ENCODE data around the gene KRT37. TPM values are rescaled to one million over a fixed set of nuclear protein-coding genes. Genes with fewer than 3 reads are reported as not detected.

Gene KRT37
- total RNA-seq, 5 donors from 2014 or later (not counting 1 experiment from before 2014, with no cell fraction given): not detected

DNA sequence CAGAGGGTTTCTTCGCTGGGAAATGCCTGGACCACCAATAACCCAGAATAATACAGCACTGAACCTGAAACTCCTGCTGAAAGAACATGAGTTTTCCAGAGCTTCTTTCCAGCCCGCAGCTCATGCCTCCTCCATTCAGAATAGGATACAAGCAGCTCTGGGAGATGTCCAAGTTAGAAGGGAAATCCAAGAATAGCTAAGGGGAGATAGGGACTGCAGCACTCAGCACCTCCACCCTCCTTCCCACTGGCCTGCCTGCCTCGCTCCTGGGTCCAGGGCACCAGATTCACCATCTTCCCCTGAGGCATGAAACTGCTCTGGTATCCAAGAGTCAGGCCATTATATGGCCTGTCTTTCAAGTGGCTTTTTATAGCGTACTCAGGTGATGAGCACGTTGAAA is 31.1 kb downstream of the KRT37 start:
- Mint-ChIP-seq H3K4me3 (no peak overlapping the region), H3K27me3 (peaks cover 5 to 11% of the 10 kb centered on the region in 2 donors), H3K27ac (no peak overlapping the region), H3K36me3 (no peaks in the 10 kb centered on the region), H3K4me1 (peaks cover 0 to 3% (median 1%) of the 10 kb centered on the region in 3 donors), H3K9me3 (no peaks in the 10 kb centered on the region)
- Histone ChIP-seq H3K4me1 (ENCODE audit: control insufficient read depth in 1 of 2, extremely low read depth in 1 of 2, insufficient read depth in 2 of 2, low read length in 2 of 2) (no peaks in the 10 kb centered on the region), H3K4me3 (ENCODE audit: control insufficient read depth in 1 of 2, extremely low read depth in 1 of 2, low read length in 1 of 2) (no peak overlapping the region), H3K27me3 (replicated peaks in 1 of 2; ENCODE audit: control insufficient read depth in 2 of 2, extremely low read depth in 1 of 2, insufficient read depth in 2 of 2, low read length in 1 of 2) (no peaks in the 10 kb centered on the region), H3K9me3 (no peaks in the 10 kb centered on the region), H3K27ac (ENCODE audit: low read length) (no peak overlapping the region), H3K36me3 (ENCODE audit: control insufficient read depth in 2 of 2, extremely low read depth in 1 of 2, insufficient read depth in 1 of 2, low read length in 1 of 2) (no peaks in the 10 kb centered on the region)
- ATAC-seq (replicated peaks in 1 of 4) (no peak), DNase-seq (no peak)
- ChIA-PET CTCF (no interaction called here), POLR2A (no interaction called here)
- 71% methylated on average over 3 of the region's 5 CpGs for WGBS (ENCODE audit: insufficient coverage)

- ATAC-seq (replicated peaks in 1 of 4): no peak
- Histone ChIP-seq H3K27me3 (replicated peaks in 1 of 2; ENCODE audit: control insufficient read depth in 2 of 2, extremely low read depth in 1 of 2, insufficient read depth in 2 of 2, low read length in 1 of 2) (no peaks in the 10 kb centered on the region), H3K4me1 (ENCODE audit: control insufficient read depth in 1 of 2, extremely low read depth in 1 of 2, insufficient read depth in 2 of 2, low read length in 2 of 2) (no peaks in the 10 kb centered on the region), H3K4me3 (ENCODE audit: control insufficient read depth in 1 of 2, extremely low read depth in 1 of 2, low read length in 1 of 2) (no peak overlapping the region), H3K9me3 (no peaks in the 10 kb centered on the region), H3K27ac (ENCODE audit: low read length) (no peak overlapping the region), H3K36me3 (ENCODE audit: control insufficient read depth in 2 of 2, extremely low read depth in 1 of 2, insufficient read depth in 1 of 2, low read length in 1 of 2) (no peaks in the 10 kb centered on the region)
- ChIA-PET POLR2A (no interaction called here), CTCF (no interaction called here)
- peaks cover 0 to 3% (median 1%) of the 10 kb centered on the region in 3 donors for H3K4me1 Mint-ChIP-seq
- no peak for DNase-seq
- no CpG with 5 or more reads among the region's 1 CpG for WGBS (ENCODE audit: insufficient coverage)
- peaks cover 5 to 9% of the 10 kb centered on the region in 2 donors for H3K27me3 Mint-ChIP-seq
- H3K4me3 Mint-ChIP-seq: no peak overlapping the region
- no peak overlapping the region for H3K27ac Mint-ChIP-seq
- H3K9me3 Mint-ChIP-seq: peaks cover 0 to 5% (median 2%) of the 10 kb centered on the region in 3 donors
- no peaks in the 10 kb centered on the region for H3K36me3 Mint-ChIP-seq
Observed at GRCh38 chr17:41392278-41392677, 32.1 kb downstream of the KRT37 start.

DNA sequence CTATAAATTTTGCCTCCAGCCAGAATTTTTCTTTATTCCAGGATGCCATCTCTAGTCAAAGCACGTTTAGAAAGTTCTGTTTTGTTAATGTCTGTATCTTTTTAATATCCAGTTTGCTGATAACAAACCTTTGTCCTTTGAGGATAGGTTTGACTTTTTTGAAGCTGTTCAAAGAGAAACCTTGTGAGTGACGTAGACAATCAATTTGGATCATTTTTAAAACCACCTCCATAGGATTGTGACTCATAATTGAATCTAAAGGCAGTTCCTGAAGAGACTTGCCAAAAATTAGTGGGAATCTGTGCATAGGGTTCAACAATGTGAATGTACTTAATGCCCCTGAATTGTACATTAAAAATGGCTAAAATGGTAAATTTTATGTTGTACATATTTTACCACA is 32.9 kb downstream of the KRT37 start:
- no CpG with 5 or more reads among the region's 2 CpGs for WGBS (ENCODE audit: insufficient coverage)
- no peak overlapping the region for H3K4me3 Mint-ChIP-seq
- no peak for ATAC-seq (replicated peaks in 1 of 4)
- no peak for DNase-seq
- H3K4me1 Mint-ChIP-seq: peaks cover 0 to 3% (median 1%) of the 10 kb centered on the region in 3 donors
- H3K27ac ChIP-seq (ENCODE audit: low read length): no peak overlapping the region
- no peaks in the 10 kb centered on the region for H3K36me3 ChIP-seq (ENCODE audit: control insufficient read depth in 2 of 2, extremely low read depth in 1 of 2, insufficient read depth in 1 of 2, low read length in 1 of 2)
- H3K9me3 Mint-ChIP-seq: peaks cover 2 to 9% (median 5%) of the 10 kb centered on the region in 3 donors
- POLR2A ChIA-PET: no interaction called here
- no peak overlapping the region for H3K4me3 ChIP-seq (ENCODE audit: control insufficient read depth in 1 of 2, extremely low read depth in 1 of 2, low read length in 1 of 2)
- H3K27me3 Mint-ChIP-seq: peaks cover 5 to 9% of the 10 kb centered on the region in 2 donors
- CTCF ChIA-PET: no interaction called here
- no peaks in the 10 kb centered on the region for H3K27me3 ChIP-seq (replicated peaks in 1 of 2; ENCODE audit: control insufficient read depth in 2 of 2, extremely low read depth in 1 of 2, insufficient read depth in 2 of 2, low read length in 1 of 2)
- no peaks in the 10 kb centered on the region for H3K4me1 ChIP-seq (ENCODE audit: control insufficient read depth in 1 of 2, extremely low read depth in 1 of 2, insufficient read depth in 2 of 2, low read length in 2 of 2)
- peaks cover 3% of the 10 kb centered on the region for H3K36me3 Mint-ChIP-seq
- H3K27ac Mint-ChIP-seq: no peak overlapping the region
- H3K9me3 ChIP-seq: no peaks in the 10 kb centered on the region

DNA sequence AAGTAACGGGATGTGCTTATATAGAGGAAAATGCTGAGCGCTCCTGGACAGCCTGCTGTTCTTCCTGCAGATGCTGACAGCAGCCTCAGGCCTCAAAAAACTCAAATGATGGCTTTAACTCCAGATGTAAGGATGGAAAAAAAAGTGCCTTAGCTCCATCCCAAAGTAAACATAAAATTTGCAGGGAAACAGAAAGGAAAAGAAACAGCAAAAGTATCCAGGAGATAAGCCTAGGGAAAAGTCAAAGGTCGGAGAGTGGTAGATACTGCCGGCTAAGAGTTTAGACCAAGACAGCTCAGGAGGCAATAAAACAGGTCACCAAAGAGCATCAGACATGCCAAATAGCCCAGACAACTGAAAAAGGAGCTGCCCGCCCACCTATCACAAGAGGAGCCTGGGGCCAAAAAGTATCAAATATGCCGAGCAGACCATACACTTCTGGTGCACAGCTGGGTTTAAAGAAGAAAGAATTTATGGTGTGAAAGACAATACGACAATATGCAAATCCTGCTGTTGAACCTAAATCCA is 33.9 kb downstream of the KRT37 start:
- Histone ChIP-seq H3K4me1 (ENCODE audit: control insufficient read depth in 1 of 2, extremely low read depth in 1 of 2, insufficient read depth in 2 of 2, low read length in 2 of 2) (no peaks in the 10 kb centered on the region), H3K9me3 (no peaks in the 10 kb centered on the region), H3K27ac (ENCODE audit: low read length) (no peak overlapping the region), H3K4me3 (ENCODE audit: control insufficient read depth in 1 of 2, extremely low read depth in 1 of 2, low read length in 1 of 2) (no peak overlapping the region), H3K27me3 (replicated peaks in 1 of 2; ENCODE audit: control insufficient read depth in 2 of 2, extremely low read depth in 1 of 2, insufficient read depth in 2 of 2, low read length in 1 of 2) (no peaks in the 10 kb centered on the region), H3K36me3 (ENCODE audit: control insufficient read depth in 2 of 2, extremely low read depth in 1 of 2, insufficient read depth in 1 of 2, low read length in 1 of 2) (no peaks in the 10 kb centered on the region)
- ChIA-PET POLR2A (no interaction called here), CTCF (no interaction called here)
- 90% methylated on average over 2 of the region's 7 CpGs for WGBS (ENCODE audit: insufficient coverage)
- Mint-ChIP-seq H3K27me3 (peaks cover 5 to 9% of the 10 kb centered on the region in 2 donors), H3K4me1 (no peaks in the 10 kb centered on the region), H3K36me3 (peaks cover 4% of the 10 kb centered on the region), H3K9me3 (peaks cover 4 to 14% (median 8%) of the 10 kb centered on the region in 3 donors), H3K4me3 (no peak overlapping the region), H3K27ac (no peak overlapping the region)
- no peak for DNase-seq
- no peak for ATAC-seq (replicated peaks in 1 of 4)

DNA sequence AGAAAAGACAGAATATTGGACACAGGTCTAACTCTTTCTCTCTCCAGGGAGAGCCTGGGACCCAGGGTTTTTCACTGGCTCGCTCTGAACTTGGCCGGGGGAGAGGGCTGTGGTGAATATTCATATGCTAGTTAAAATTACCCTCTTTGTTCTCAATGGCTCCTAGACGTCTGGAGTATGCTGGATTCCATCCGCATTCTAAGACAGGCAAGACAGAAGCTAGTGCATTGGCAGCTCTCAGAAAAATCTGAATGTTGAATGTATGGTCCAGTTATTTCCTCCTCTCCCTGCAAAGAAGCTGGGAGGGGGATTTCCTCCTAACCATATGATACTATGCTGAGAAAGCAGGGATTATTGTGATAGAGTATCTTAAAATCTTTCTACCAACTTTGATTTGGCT is 36.7 kb downstream of the KRT37 start:
- H3K27me3 ChIP-seq (replicated peaks in 1 of 2; ENCODE audit: control insufficient read depth in 2 of 2, extremely low read depth in 1 of 2, insufficient read depth in 2 of 2, low read length in 1 of 2): no peaks in the 10 kb centered on the region
- H3K27ac ChIP-seq (ENCODE audit: low read length): no peak overlapping the region
- POLR2A ChIA-PET: interaction anchor here in 1 of 2 donors (0.7 kb wide), 1 partner anchor 1258 kb away, joined by 4 read pairs; no protein-coding TSS in a partner anchor
- ATAC-seq (replicated peaks in 1 of 4) (no peak), DNase-seq (no peak)
- Mint-ChIP-seq H3K4me3 (no peak overlapping the region), H3K27me3 (peaks cover 5 to 9% of the 10 kb centered on the region in 2 donors), H3K36me3 (peaks cover 4% of the 10 kb centered on the region), H3K9me3 (peaks cover 4 to 17% (median 8%) of the 10 kb centered on the region in 3 donors), H3K4me1 (no peaks in the 10 kb centered on the region), H3K27ac (no peak overlapping the region)
- CTCF ChIA-PET: interaction anchor here in 1 of 2 donors (0.6 kb wide), 1 partner anchor 260 kb away, joined by 4 read pairs; no protein-coding TSS in a partner anchor
- no peak overlapping the region for H3K4me3 ChIP-seq (ENCODE audit: control insufficient read depth in 1 of 2, extremely low read depth in 1 of 2, low read length in 1 of 2)
- no peaks in the 10 kb centered on the region for H3K36me3 ChIP-seq (ENCODE audit: control insufficient read depth in 2 of 2, extremely low read depth in 1 of 2, insufficient read depth in 1 of 2, low read length in 1 of 2)
- H3K9me3 ChIP-seq: no peaks in the 10 kb centered on the region
- WGBS (ENCODE audit: insufficient coverage): no CpG with 5 or more reads among the region's 4 CpGs
- H3K4me1 ChIP-seq (ENCODE audit: control insufficient read depth in 1 of 2, extremely low read depth in 1 of 2, insufficient read depth in 2 of 2, low read length in 2 of 2): no peaks in the 10 kb centered on the region

GRCh38 chr17:41386227-41386626 is 38.2 kb downstream of the KRT37 start:
- Mint-ChIP-seq H3K4me3 (no peak overlapping the region), H3K9me3 (peaks cover 4 to 17% (median 8%) of the 10 kb centered on the region in 3 donors), H3K36me3 (peaks cover 4% of the 10 kb centered on the region), H3K27ac (no peak overlapping the region), H3K4me1 (no peaks in the 10 kb centered on the region), H3K27me3 (peaks cover 0 to 5% of the 10 kb centered on the region in 2 donors)
- no peaks in the 10 kb centered on the region for H3K36me3 ChIP-seq (ENCODE audit: control insufficient read depth in 2 of 2, extremely low read depth in 1 of 2, insufficient read depth in 1 of 2, low read length in 1 of 2)
- no CpG with 5 or more reads among the region's 1 CpG for WGBS (ENCODE audit: insufficient coverage)
- no peak overlapping the region for H3K27ac ChIP-seq (ENCODE audit: low read length)
- H3K27me3 ChIP-seq (replicated peaks in 1 of 2; ENCODE audit: control insufficient read depth in 2 of 2, extremely low read depth in 1 of 2, insufficient read depth in 2 of 2, low read length in 1 of 2): no peaks in the 10 kb centered on the region
- no peak overlapping the region for H3K4me3 ChIP-seq (ENCODE audit: control insufficient read depth in 1 of 2, extremely low read depth in 1 of 2, low read length in 1 of 2)
- POLR2A ChIA-PET: no interaction called here
- no peaks in the 10 kb centered on the region for H3K4me1 ChIP-seq (ENCODE audit: control insufficient read depth in 1 of 2, extremely low read depth in 1 of 2, insufficient read depth in 2 of 2, low read length in 2 of 2)
- no peak for ATAC-seq (replicated peaks in 1 of 4)
- DNase-seq: no peak
- CTCF ChIA-PET: no interaction called here
- no peaks in the 10 kb centered on the region for H3K9me3 ChIP-seq

DNA sequence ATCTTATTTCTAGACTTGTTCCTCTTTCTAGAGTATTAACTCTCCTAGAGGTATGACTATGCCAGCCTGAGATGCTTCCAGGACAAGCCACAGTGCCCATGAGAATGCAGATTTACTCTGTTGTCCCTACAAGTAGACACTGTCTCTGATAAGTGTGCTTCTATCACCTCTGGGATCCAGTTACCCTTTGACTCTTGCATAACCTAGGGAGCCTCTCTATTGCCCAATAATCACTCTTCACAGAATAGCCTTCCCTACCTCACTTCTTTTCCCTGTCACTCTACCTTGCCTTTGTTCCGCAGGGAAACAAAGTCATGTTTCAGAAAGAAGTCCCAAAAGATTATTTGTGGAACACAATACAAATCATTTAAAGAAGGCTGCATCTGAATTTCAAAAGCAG is 40.7 kb downstream of the KRT37 start:
- ChIA-PET POLR2A (no interaction called here), CTCF (no interaction called here)
- Histone ChIP-seq H3K4me1 (ENCODE audit: control insufficient read depth in 1 of 2, extremely low read depth in 1 of 2, insufficient read depth in 2 of 2, low read length in 2 of 2) (no peaks in the 10 kb centered on the region), H3K9me3 (no peaks in the 10 kb centered on the region), H3K27me3 (replicated peaks in 1 of 2; ENCODE audit: control insufficient read depth in 2 of 2, extremely low read depth in 1 of 2, insufficient read depth in 2 of 2, low read length in 1 of 2) (no peaks in the 10 kb centered on the region), H3K4me3 (ENCODE audit: control insufficient read depth in 1 of 2, extremely low read depth in 1 of 2, low read length in 1 of 2) (no peak overlapping the region), H3K27ac (ENCODE audit: low read length) (no peak overlapping the region), H3K36me3 (ENCODE audit: control insufficient read depth in 2 of 2, extremely low read depth in 1 of 2, insufficient read depth in 1 of 2, low read length in 1 of 2) (no peaks in the 10 kb centered on the region)
- WGBS (ENCODE audit: insufficient coverage): 100% methylated on average over 1 of the region's 1 CpG
- peaks cover 0 to 5% of the 10 kb centered on the region in 2 donors for H3K27me3 Mint-ChIP-seq
- peaks cover 4 to 17% (median 8%) of the 10 kb centered on the region in 3 donors for H3K9me3 Mint-ChIP-seq
- no peak for DNase-seq
- no peak for ATAC-seq (replicated peaks in 1 of 4)
- peaks cover 3 to 14% (median 4%) of the 10 kb centered on the region in 3 donors for H3K4me1 Mint-ChIP-seq
- H3K36me3 Mint-ChIP-seq: peaks cover 4% of the 10 kb centered on the region
- H3K4me3 Mint-ChIP-seq: no peak overlapping the region
- H3K27ac Mint-ChIP-seq: no peak overlapping the region
